GM12891 (cell line): Measurements from ENCODE around the gene HERC2.
"Not testable (repeated sequence)": the region's sequence is repeated elsewhere in the genome, so short reads cannot be mapped to it uniquely, and the experiment has no call there.

Source experiments
- DNase-seq: peaks from one replicate; pipeline ENCODE4 v3.0.0; 2011; ENCODE audit warnings: low spot score; ENCODE audit not compliant: insufficient read length
- FAIRE-seq: peaks from 2 replicates; lab custom pipeline; 2011; peaks lifted over from hg19 to GRCh38; lab: Jason Lieb, UNC
- PAX5 ChIP-seq: IDR thresholded peaks from 2 replicates; pipeline ENCODE4 v1.6.1; 2011; ENCODE audit warnings: low read length, moderate library complexity, mild to moderate bottlenecking; ENCODE audit not compliant: insufficient read depth, severe bottlenecking
- POLR2A ChIP-seq: IDR thresholded peaks from 2 replicates; pipeline ENCODE4 v1.6.1; 2011; ENCODE audit warnings: low read depth, low read length, control low read depth
- POLR2AphosphoS5 ChIP-seq: IDR thresholded peaks from 2 replicates; pipeline ENCODE4 v1.6.1; 2011; ENCODE audit warnings: low read depth, low read length, control low read depth
- POU2F2 ChIP-seq: IDR thresholded peaks from 2 replicates; pipeline ENCODE4 v1.6.1; 2011; ENCODE audit warnings: low read depth, mild to moderate bottlenecking, control low read depth, low read length, moderate library complexity
- SPI1 ChIP-seq: IDR thresholded peaks from 2 replicates; pipeline ENCODE4 v1.6.1; 2011; ENCODE audit warnings: low read depth, low read length, control low read depth
- TAF1 ChIP-seq: IDR thresholded peaks from 2 replicates; pipeline ENCODE4 v1.6.1; 2011; ENCODE audit warnings: low read depth, low read length, control low read depth

The HERC2 gene

DNA sequence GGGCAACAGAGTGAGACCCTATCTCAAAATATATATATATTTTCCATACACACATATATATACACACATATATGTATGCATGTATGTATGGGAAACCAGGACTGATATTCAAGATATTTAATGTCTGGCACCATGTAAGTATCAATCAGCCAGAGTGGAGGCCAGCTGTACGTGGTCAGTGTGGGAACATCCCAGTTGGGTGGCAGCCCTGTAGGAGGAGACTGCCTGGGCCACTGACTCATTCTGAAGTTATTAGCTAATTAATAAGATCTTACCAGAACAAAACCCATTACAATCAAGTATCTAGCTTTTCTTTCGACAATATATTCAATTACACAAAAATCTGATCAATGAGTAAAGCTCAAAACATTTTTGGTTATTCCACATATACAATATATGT is 137.8 kb downstream of the HERC2 start:
- DNase-seq: no peak
- no peak for TF ChIP-seq POU2F2
- TF ChIP-seq SPI1: no peak
- no peak for TF ChIP-seq PAX5
- no peak for TF ChIP-seq POLR2A
- no peak for TF ChIP-seq TAF1
- no peak for TF ChIP-seq POLR2AphosphoS5

DNA sequence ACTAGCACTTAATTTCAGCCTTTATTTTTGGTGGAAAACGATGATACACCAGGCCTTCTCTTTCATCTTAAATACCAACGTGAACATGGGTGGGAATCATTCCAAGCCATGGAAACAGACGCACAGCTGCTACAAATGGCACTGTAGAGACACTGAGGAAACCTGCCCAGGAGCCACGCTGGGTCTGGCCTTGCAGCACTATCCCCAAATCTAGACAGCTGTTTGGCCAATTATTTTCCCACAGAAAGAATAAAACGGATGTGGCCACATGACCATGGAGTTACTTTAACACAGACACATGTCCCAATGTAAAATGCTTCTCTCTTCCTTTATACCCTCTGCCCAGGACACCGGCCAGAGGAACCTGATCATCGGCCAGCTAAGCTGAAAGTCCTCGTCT is 139.2 kb downstream of the HERC2 start:
- TF ChIP-seq POLR2A: no peak
- DNase-seq: no peak
- FAIRE-seq: no peak

More for the DNA sequence above, 137.8 kb downstream of the HERC2 start:
- FAIRE-seq: no peak

DNA sequence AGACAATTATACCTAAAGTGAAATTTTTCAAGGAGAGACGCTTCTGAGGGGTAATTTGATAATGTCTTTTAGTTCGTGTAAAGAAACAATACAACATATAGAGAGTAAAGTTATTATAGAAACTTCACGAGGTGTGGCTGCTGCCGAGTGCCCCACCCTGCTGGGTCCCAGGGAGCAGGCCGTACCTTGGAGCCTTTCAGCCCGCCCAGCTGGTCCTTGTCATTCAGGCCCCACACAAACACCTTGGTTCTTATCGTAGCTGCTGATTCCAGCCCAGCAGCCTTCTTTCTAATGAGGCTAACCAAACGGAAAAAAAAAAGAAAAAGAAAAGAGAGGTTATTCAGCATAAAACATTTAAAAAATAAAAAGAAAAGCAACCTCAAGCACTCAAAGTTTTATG is 139.8 kb downstream of the HERC2 start:
- TF ChIP-seq PAX5 (no peak), SPI1 (no peak), POU2F2 (no peak), TAF1 (no peak), POLR2A (no peak), POLR2AphosphoS5 (no peak)
- DNase-seq (no peak), FAIRE-seq (no peak)

GRCh38 chr15:28181366-28181765 is 140.6 kb downstream of the HERC2 start:
- TF ChIP-seq POU2F2 (no peak), TAF1 (no peak), POLR2A (no peak), POLR2AphosphoS5 (no peak), PAX5 (no peak), SPI1 (no peak)
- DNase-seq (no peak), FAIRE-seq (no peak)

DNA sequence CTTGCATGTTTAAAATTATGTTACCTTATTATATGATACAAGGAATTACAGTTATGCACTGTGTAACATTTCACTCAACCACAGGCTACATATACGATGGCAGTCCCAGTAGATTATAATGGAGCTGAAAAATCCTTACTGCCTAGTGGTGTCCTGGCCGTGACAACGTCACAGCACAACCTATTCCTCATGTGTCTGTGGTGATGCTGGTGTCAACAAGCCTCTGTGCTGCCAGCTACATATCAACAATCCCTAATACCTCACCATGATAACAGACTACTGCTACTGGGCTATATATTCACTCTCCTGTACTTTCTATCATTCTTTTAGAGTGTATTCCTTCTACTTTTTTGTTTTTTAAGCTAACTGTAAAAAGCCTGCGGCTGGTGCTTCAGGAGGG is 142.7 kb downstream of the HERC2 start:
- no peak for TF ChIP-seq PAX5
- no peak for TF ChIP-seq POU2F2
- TF ChIP-seq SPI1: no peak
- TF ChIP-seq TAF1: no peak
- no peak for TF ChIP-seq POLR2AphosphoS5
- TF ChIP-seq POLR2A: no peak
- no peak for FAIRE-seq

DNA sequence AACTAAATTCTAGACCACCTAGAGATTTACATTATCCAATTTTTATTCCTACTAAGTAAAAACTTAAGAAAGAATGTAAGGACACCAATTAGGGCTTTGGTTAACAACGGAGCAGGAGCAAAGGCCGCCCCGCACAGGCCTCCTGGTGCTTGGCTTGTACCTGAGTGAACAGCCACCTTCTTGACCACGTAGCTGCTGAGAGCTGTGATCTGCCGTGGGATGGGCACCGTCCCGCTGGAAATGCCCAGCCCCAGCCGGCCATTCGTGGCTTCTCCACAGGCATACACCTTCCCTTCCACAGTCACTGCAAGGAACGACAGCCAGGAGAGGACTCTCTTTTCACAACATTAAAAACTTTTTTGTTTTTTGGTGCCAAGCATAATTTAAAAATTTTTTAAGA is 143.3 kb downstream of the HERC2 start:
- DNase-seq (no peak), FAIRE-seq (no peak)
- TF ChIP-seq POLR2A: no peak
- TF ChIP-seq TAF1: no peak

More for the DNA sequence above, 142.7 kb downstream of the HERC2 start:
- no peak for DNase-seq

DNA sequence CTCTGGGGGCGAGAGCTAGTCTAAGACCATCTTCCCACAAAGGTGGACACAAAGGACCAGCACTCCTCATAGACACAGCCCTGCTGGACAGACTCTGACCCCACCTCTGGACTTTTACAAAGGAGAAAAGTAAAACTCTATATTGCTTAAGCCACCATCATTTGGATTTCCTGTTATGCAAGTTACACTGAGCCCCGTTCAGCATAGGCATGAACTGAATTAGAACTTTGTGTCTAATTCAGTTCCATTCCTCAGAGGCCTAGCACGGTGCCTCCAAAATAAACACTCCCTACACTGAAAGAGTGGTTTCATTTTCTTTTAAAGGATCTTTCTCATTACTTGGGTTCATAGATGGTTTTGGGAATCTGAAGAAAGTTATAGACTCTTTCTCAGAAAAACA is 143.7 kb downstream of the HERC2 start:
- TF ChIP-seq POLR2AphosphoS5 (no peak), POU2F2 (no peak), PAX5 (no peak), POLR2A (no peak), TAF1 (no peak), SPI1 (no peak)
- DNase-seq (no peak), FAIRE-seq (no peak)

DNA sequence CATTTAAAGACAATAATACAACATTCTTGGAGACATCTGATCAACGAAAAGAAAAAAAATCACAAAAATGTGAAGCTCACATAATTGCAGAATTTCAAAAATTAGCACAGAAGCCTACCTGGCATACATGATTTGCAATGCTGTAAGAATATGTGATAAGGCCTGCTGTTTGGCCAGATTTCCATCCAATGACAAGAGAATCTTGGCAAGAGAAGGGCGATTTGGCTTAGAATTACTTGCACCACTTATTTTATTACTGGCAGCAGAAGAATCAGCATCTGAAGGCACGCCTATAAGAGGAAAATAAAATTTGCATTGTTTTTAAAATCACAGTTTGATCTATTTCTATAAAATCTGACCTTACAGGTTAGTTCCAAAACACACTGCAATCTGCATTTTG is 152.6 kb downstream of the HERC2 start:
- TF ChIP-seq POLR2AphosphoS5 (no peak), TAF1 (no peak), PAX5 (no peak), POU2F2 (no peak), POLR2A (no peak), SPI1 (no peak)
- DNase-seq (no peak), FAIRE-seq (no peak)

GRCh38 chr15:28168405-28169121 is 153.4 kb downstream of the HERC2 start:
- FAIRE-seq, DNase-seq: not testable (repeated sequence)

DNA sequence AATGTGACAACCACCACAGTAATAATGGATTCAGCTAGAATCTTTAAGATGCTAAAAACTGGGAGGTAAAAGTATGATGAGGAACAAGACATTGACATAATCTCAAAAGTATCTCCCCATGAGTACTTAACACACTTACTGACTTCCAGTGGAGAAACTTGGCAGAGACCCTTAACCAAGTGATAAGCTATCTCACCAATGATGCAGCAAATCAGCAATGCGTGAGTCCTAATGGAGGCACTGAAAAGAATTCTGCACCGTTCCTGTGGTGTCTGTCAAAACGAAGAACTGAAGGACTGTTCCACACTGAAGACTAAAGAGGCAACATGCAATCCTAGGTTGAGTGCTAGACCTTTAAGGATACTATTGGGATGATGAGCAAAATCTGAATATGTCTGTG is 154.9 kb downstream of the HERC2 start:
- DNase-seq: no peak
- no peak for FAIRE-seq
- no peak for TF ChIP-seq TAF1
- no peak for TF ChIP-seq POLR2AphosphoS5
- no peak for TF ChIP-seq POLR2A
- TF ChIP-seq SPI1: no peak
- no peak for TF ChIP-seq POU2F2
- TF ChIP-seq PAX5: no peak

GRCh38 chr15:28165791-28166190 is 156.2 kb downstream of the HERC2 start:
- FAIRE-seq (no peak), DNase-seq (no peak)
- TF ChIP-seq POU2F2 (no peak), POLR2A (no peak), POLR2AphosphoS5 (no peak), SPI1 (no peak), PAX5 (no peak), TAF1 (no peak)

DNA sequence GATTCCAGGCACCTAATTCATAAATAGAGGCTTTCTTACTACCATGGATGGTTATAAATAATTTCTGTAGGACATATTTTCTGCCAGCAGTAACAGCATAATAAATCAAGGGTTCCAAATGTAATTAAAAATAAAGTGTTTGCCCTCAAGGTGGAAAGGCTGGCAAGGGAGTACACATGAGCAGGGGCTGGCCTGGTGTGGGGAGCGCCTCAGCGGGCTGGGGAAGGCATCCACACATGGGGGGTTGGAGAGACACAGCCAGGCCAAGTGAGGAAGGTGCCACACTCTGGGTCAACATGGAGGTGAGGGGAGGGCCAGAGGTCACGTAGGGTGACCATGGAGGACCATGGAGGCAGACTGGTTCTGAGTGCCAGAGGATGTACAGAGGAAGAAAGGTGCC is 157.1 kb downstream of the HERC2 start:
- no peak for DNase-seq
- no peak for FAIRE-seq

More for the DNA sequence above, 157.1 kb downstream of the HERC2 start:
- TF ChIP-seq POLR2AphosphoS5 (no peak), POLR2A (no peak), SPI1 (no peak), TAF1 (no peak), PAX5 (no peak), POU2F2 (no peak)
